ENCODE measurements around the gene AJM1.
"Not testable (repeated sequence)": the region's sequence is repeated elsewhere in the genome, so short reads cannot be mapped to it uniquely, and the experiment has no call there.

AJM1 gene

DNA sequence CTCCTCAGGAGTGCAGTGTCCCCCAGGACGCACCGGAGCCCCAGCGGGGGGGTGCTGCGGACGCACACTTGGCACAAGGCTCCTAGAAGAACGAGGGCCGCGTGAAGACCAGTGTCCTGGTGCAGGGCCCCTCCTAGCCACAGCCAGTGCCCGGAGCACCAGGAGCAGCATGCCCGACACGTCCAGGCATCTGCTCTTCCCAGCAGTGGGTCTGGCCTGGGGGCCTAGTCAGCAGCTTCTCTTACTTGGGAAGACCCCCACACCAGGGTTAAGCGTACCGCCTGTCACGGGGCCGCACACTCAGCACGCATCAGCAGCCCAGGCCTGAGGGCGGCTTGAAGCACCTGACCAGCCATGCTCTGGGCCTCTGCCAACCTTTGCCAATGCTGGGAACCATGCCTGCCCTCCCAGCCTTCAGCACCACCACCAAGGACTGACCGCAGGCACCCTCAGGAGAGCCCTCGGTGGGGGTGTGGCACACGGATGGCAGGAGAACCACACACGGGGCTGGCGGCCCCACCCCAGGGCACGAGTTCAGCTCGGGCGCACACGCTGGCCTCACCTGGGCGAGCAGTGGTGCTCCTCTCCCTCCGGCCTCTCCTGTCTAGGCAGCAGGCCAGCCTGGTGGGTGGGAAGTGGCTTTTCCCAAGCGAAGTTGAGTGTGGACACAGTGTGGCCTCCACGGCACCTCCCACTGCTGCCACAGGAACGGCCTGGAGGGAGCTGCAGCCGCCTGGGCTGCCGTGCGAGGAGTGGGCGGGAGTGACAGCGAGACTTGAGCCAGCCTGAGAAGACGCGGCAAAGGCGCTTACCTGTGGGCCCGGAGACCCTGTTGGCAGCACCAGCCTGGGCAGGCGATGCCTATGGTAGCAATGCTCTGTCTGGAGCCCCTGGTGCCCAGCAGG lies 12.0 kb upstream of the AJM1 start:
- in situ Hi-C loops (cut with MboI; ENCODE audit: low sequenced_read_pairs): no loop called here

DNA sequence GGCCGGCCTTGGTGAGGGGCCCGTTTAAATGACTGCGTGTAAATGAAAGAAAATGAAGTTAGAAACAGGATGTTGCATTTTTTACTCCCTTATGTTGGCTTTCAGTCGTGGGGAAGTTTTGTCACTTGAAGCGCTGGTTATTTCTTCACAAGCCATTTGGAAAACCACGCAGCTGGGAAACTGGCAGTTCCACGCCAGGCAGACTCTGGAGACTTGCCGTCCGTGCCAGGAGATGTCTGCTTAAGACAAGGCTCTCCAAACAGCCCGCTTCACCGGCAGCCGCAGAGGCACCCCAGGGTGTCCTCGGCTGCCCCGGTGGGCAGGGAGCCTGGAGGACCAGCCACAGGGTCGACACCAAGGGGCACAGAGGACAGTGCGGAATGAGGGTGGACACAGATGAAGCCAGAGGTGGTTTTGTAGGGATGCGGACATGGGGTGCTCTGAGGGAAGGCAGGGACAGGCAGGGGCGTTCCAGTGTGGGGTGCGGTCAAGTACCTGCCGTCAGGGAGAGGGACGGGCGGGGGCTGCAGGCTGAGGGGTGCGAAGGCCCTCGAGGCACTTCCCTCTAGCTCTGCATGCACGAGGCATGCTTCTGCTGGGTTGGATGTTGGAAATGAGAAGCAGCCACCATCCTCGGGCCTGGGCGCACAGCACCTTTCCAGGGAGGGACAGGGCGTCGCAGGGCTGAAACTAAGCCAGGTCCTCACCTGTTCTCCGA lies 11.1 kb upstream of the AJM1 start:
- in situ Hi-C loops (cut with MboI; ENCODE audit: low sequenced_read_pairs): no loop called here

DNA sequence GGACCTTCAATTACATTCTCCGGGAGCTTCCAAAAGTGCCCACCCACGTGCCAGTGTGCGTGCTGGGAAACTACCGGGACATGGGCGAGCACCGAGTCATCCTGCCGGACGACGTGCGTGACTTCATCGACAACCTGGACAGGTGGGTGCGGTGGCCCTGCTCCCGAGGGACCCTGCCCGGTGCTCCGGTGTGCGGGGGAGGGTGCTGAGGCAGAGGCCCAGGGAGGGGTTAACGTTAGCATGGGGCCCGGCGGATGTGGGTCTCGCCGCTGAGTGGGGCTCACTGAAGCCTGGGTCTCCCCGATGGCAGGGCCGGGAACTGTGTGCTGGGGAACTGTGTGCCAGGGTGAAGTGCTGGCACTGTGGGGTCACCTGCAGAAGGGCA lies 10.6 kb upstream of the AJM1 start:
- in situ Hi-C loops (cut with MboI; ENCODE audit: low sequenced_read_pairs): no loop called here

DNA sequence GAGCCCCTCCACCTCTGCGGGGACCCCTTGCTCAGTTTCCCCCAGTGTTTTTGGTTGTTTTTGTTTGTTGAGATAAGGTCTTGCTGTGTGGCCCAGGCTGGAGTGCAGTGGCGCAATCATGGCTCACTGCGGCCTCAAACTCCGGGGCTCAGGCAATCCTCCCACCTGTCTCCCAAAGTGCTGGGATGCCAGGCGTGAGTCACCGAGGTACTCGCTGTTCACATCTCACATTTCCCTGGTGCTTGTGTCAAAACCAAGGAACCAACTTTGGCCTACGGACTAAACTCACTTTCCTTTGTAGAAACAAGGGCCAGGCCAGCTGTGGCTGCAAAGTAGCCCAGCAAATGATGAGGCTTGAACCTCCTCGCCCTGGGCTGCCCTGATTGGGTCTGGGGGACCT lies 9.7 kb upstream of the AJM1 start:
- in situ Hi-C loops (cut with MboI; ENCODE audit: low sequenced_read_pairs): no loop called here

DNA sequence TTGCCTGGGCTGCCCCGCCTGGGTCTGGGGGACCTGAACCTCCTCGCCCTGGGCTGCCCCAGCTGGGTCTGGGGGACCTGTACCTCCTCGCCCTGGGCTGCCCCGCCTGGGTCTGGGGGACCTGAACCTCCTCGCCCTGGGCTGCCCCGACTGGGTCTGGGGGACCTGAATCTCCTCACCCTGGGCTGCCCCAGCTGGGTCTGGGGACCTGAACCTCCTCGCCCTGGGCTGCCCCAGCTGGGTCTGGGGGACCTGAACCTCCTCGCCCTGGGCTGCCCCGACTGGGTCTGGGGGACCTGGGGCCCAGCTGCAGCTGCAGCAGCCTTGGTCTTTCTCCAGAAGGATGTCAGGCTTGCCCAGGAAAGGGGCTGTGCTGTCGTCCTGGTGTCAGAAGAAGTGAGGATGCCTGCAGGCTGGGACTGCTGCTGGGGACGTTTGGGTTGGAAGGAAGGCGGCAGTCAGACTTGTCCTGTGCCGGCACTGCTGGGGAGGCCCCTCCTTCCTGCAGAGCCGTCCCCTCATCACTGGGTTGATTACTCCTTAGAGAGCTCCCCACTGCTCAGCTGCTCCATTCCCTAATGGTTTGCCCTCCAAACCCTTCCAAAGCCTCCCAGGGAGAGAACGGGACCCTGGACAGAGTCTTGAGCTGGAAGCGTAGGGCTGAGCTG lies 8.8 kb upstream of the AJM1 start:
- in situ Hi-C loops (cut with MboI; ENCODE audit: low sequenced_read_pairs): not testable (repeated sequence)

DNA sequence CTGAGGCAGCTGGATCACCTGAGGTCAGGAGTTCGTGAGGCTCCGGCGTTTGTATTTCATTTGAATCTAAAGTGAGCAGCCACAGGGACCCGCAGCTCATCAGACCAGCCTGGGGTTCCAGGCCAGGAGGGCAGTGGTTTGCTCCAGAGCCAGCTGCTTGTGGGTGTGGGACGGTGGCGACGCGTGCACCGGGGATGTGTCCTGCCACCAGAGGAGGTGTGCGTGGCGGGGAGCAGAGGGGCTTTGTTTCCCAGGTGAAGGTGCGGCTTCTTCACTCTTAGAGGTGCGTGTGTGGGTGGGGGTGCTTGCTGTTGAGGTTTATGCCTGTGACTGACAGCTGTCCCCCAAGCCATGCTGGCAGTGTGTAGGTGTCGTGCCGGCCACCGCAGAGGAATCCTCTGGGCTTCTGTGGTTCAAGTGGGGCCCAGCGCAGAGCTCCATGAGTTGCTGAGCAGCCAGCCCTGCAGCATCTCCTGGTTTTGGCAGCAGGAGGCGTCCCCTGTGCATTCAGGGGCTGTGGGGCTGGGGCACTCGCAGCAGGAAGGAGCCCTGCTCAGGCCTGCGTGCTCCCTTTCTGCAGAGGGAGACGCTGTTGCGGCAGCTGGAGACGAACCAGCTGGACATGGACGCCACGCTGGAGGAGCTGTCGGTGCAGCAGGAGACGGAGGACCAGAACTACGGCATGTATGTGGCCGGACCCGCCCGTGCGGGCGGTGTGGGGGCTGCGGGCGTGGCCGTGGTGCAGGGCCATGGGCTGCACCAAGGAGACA lies 6.9 kb upstream of the AJM1 start:
- in situ Hi-C loops (cut with MboI; ENCODE audit: low sequenced_read_pairs): no loop called here

DNA sequence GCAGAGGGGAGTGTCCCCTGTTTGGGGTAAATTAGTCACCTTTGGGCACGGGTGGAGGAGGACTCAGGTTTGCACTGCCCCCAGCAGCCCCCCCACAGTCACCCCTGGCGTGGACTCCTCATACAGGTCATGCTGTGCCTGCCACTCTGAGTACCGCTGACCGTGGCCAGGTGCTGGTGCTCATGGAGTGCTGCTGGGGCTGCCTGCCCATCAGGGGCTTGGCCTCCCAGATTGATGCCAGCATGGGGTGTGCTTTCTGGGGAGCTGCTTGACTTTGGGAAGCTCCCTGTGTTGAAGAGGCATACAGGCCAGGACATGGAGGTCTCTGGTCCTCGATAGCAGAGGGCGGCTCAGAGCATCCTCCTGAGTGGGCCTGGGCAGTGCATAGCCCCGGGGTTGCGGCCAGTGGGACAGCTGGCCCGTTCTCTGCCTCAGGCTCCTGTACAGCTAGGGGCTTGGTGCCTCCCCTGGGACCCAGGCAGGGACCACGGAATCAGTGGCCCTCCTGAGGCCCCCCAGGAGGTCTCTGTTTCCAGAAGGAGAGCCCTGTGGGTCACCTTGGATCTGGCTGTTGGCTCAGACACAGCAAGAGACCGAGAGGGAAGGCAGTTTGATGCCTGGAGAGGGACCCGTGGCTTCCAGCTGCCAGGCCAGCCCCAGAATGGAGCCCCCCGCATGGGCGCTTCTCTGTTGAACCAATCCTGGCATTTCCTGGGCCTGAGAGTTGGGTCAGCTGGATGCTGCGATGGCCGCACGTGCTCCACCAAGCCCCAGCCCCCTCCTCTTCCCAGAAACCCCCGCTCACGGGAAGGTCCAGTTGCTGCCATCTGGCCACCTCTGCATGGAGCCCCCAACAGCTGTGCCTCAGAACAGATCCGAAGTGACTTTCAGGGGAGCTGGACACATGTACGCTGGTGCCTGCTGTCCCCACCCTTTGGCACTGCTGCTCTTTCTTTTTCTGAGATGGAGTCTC lies 6.1 kb upstream of the AJM1 start:
- in situ Hi-C loops (cut with MboI; ENCODE audit: low sequenced_read_pairs): no loop called here

DNA sequence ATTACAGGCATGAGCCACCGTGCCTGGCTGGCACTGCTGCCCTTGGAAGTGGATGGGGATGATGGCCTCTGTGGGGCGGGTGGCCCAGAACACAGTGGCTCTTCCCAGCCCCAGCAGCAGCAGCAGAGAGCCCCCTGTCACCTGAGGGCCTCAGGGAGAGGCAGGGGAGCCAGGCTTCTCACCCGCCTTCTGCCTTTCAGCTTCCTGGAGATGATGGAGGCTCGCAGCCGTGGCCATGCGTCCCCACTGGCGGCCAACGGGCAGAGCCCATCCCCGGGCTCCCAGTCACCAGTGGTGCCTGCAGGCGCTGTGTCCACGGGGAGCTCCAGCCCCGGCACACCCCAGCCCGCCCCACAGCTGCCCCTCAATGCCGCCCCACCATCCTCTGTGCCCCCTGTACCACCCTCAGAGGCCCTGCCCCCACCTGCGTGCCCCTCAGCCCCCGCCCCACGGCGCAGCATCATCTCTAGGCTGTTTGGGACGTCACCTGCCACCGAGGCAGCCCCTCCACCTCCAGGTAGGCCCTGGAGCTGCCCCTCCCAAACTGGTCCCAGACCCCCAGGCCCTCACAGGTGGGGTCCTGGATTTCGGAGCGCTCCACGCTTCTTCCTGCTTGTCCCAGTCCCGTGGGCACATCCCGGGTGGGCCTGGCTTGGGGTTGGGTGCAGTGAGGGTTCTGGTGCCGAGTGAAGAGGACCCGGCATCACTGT lies 5.0 kb upstream of the AJM1 start:
- in situ Hi-C loops (cut with MboI; ENCODE audit: low sequenced_read_pairs): no loop called here

DNA sequence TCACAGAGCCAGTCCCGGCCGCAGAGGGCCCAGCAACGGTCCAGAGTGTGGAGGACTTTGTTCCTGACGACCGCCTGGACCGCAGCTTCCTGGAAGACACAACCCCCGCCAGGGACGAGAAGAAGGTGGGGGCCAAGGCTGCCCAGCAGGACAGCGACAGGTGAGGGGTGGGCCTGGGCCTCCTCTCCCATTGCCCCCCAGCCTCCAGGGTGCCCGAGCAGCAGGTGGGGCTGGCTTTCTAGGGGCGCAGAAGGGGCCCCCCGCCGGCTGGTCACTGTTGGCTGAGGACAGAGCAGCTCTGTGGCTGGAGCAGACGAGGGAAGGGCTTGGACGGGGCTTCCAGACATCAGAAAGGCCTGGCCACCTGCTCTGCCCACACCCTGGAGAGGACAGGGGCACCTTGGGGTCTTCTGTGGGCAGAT lies 4.4 kb upstream of the AJM1 start:
- in situ Hi-C loops (cut with MboI; ENCODE audit: low sequenced_read_pairs): not testable (repeated sequence)

DNA sequence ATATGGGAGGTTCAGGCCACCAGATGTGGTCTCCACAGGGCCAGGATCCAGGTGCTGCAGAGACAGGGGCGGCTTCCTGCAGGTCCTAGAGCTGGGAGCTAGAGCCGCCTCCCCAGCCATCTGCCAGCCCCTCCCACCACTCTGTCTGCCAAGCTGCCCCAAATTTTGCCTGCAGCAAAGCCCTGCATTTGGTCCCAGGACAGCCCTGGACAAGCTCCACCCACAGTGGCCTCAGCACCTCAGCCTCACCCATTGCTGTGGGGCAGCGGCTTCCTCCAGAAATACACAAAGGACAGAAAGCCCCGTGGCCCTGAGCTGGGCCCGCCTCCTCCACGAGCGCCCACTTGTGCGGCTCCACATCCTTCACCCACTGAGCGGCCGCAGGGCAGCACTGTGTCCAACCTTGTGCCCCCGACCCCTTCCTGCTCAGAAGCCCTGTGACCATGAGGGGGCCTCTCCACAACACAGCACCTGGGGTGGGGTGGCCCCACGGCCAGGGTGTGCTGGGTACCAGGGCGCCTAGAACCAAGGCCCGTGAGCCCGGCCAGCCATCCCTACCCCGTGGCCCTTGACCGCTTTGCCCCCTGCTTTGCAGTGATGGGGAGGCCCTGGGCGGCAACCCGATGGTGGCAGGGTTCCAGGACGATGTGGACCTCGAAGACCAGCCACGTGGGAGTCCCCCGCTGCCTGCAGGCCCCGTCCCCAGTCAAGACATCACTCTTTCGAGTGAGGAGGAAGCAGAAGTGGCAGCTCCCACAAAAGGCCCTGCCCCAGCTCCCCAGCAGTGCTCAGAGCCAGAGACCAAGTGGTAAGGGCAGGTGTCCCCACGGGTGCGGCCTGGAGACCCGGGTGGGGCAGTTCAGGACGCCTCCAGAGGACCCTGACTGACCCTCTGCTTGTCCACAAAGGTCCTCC lies 3.7 kb upstream of the AJM1 start:
- in situ Hi-C loops (cut with MboI; ENCODE audit: low sequenced_read_pairs): no loop called here

DNA sequence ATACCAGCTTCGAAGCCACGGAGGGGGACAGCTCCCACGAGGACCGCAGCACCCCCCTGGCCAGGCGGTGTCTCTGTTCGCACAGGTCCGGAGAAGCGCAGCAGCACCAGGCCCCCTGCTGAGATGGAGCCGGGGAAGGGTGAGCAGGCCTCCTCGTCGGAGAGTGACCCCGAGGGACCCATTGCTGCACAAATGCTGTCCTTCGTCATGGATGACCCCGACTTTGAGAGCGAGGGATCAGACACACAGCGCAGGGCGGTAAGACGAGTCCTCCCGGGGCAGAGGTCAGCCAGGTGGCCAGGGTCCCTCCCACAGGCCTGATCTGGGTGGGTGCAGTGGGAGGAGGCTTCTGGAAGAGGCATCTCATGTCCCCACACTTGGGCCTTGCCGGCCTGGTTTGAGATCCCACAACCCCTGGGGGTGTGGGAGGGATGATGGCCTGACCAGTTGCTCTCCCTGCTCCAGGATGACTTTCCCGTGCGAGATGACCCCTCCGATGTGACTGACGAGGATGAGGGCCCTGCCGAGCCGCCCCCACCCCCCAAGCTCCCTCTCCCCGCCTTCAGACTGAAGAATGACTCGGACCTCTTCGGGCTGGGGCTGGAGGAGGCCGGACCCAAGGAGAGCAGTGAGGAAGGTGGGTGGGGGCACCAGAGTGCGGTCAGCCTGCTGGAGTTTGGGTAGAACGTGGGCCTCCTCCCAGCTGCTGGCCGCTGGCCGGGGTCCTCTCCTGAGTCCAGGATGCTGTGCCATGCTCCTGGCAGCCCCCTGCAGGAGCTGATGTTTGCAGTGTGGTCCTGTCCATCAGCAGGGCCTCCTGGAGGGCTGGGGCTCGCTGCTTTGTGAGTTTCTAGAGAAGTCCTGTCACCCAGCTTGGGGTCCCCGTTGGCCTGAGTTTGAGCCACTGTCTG lies 2.8 kb upstream of the AJM1 start:
- in situ Hi-C loops (cut with MboI; ENCODE audit: low sequenced_read_pairs): no loop called here

DNA sequence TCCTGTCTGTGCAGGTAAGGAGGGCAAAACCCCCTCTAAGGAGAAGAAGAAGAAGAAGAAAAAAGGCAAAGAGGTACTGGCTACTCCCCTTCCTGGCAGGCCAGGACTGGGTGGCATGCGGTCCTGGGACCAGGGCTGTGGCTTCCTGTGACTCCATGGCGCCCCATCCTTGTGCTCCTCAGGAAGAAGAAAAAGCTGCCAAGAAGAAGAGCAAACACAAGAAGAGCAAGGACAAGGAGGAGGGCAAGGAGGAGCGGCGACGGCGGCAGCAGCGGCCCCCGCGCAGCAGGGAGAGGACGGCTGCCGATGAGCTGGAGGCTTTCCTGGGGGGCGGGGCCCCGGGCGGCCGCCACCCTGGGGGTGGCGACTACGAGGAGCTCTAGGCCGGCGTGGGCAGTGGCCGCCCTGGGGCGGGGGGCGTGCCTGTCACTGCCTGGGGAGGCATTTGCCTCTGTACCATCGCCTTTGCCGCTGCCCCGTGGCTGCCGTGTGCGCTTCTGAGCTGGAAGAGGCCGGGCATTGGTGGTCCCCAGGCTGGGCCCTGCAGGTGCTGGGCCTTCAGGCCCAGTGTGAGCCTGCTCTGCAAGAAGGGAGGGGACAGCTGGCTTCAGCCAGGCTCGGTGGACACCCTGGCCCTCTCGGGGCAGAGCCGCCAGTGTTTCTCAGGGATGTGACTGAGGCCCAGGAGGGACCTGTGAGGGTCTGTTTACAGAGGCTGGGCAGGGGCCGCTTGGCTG lies 2.0 kb upstream of the AJM1 start:
- in situ Hi-C loops (cut with MboI; ENCODE audit: low sequenced_read_pairs): no loop called here

DNA sequence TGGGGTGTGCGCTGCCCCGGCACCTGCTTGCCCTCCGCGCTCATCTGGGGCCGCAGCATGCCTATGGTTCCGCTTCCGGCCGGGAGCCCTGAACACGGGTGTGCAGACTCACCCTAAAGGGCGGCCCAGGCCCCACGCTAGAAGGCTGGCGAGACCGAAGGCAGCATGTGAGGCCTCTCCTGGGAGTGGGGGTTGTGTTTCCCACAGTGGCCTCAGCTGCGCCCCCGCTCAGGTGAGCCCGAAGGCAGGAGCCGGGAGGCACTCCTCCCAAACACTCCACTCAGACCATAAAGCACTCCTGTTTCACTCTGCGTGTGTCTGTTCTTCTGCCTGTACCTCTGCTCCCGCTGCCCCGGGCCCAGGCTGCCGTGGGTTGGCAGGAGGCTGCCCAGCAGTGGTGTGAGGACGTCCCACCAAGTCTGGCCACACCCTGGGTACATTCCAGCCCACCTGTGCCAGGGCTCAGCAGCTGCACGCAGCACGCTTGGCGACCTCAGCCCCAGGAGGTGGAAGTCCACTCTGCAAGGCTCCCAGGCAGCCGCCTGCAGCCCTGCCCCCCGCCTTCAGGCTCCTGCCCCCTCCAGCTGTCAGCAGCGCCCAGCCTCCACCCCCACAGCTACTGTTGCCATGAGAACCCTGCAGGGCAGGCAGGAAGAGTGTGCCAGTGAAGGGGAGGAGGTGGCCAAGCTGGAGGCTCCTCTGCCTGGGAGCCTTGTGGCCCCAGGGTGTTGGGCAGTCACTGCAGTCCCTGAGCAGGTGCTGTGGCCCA lies 1.2 kb upstream of the AJM1 start:
- in situ Hi-C loops (cut with MboI; ENCODE audit: low sequenced_read_pairs): no loop called here

DNA sequence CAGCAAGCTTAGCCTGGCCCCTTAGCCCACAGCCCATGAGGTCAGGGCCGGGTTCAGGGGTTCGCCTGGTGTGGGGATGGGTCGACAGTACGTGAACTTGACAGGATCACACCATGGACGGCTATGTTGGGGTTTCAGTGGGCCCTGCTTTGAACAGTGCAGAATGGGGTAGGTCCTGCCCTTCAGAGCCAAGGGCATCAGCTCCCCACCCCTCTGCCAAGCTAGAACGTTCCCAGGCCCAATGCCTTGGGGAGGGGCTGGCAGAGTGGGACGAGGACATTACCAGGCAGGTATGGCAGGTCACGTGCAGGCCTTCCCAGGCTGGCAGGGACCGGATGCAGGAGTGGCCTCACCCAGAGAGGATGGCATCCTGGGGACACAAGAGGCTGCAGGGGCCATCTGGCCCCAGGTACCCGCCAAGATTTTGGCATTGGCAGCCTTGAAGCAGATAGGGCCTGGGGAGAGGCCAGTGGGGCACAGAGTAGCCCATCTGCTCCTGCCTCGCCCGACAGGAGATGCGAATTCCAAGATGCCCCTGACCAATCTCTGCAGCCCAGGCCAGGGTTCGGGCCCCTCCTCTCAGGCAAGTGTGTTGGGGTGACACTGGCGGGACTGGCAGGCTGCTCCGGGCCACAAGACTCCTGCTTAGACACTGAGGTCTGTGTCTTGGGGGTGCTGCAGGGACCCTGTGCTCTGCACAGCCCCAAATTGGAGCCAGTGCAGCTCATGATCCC lies 465 bp upstream of the AJM1 start:
- in situ Hi-C loops (cut with MboI; ENCODE audit: low sequenced_read_pairs): not testable (repeated sequence)

DNA sequence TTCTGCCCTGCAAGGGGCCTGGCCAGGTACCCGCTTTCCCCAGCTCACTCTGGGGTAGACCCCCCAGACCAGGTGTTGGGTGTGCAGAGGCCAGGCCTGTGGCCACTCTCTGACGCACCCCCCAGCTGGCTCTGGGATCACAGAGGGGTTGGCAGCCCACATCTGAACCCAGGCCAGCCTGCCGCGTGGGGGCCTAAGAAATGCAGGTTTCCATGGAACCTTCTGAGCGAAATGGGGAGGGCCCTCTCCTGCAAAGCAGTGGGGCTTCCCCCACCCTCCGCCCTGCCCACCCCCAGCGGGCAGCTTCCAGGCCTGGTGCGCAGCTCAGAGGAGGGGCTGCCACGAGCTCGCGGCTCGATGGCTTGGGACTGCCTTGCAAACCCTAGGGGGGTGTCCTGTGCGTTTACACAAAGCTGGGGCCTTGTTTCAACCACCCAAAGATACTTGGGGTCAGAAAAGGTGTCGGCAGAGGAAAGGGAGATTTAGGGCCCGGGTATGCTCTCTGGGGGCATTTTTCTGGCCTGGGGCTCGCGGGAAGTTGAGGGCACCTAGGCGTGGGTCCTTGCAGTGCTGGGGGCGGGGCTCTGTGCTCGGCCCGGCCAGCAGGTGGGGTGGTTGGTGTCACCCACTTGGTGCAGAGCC lies 1.0 kb downstream of the AJM1 start:
- in situ Hi-C loops (cut with MboI; ENCODE audit: low sequenced_read_pairs): not testable (repeated sequence)
